ENCODE data around the gene ARFIP1. TPM values are rescaled to one million over a fixed set of nuclear protein-coding genes. Genes with fewer than 3 reads are reported as not detected.

ARFIP1 gene
- total and polyA plus RNA-seq, 2 donors, result 18.5 to 26.7 TPM

GRCh38 chr4:152806501-152807125, 26.9 kb downstream of the ARFIP1 start:
- 92% methylated on average over 3 of the region's 3 CpGs for WGBS
- Histone ChIP-seq H3K36me3 (ENCODE audit: control insufficient read depth in 2 of 2, insufficient read depth in 2 of 2, low read length in 1 of 2) (no peaks in the 10 kb centered on the region), H3K4me3 (ENCODE audit: low read length in 2 of 2) (no peak overlapping the region), H3K9me3 (ENCODE audit: control insufficient read depth in 2 of 2, insufficient read depth in 1 of 2, low read length in 1 of 2) (no peaks in the 10 kb centered on the region), H3K4me1 (ENCODE audit: control insufficient read depth in 2 of 2, insufficient read depth in 2 of 2, low read length in 2 of 2) (no peaks in the 10 kb centered on the region), H3K27me3 (ENCODE audit: control insufficient read depth in 2 of 2, insufficient read depth in 1 of 2, low read length in 1 of 2) (no peaks in the 10 kb centered on the region), H3K27ac (ENCODE audit: low read depth in 1 of 2, low read length in 1 of 2) (no peak overlapping the region)
- DNase-seq (ENCODE audit: low read depth in 6 of 9, low spot score in 9 of 9), result no peak

DNA sequence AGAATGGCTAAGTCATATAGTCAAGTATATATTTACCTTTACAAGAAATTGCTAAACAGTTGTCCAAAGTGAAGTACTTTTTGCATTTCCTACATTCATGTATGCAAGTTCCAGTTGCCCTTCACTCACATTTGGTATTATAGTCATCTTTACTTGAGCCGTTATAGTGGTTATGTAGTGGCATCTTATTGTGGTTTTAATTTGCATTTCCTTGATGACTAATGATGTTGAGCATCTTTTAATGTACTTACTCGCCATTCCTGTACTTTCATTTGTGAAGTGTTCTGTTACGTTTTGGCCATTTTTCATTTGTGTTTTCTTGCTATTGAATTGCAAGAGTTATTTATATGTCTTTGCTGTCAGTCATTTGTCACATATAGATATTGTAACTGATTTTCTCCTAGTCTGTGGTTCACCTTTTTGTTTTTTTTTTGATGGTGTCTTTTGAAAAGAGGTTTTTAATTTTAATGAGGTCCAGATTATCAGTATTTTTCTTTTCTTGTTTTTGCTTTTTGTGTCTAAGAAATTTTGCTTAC, 27.6 kb downstream of the ARFIP1 start:
- WGBS, result 25% methylated on average over 3 of the region's 3 CpGs
- Histone ChIP-seq H3K4me3 (ENCODE audit: low read length in 2 of 2) (no peak overlapping the region), H3K27me3 (ENCODE audit: control insufficient read depth in 2 of 2, insufficient read depth in 1 of 2, low read length in 1 of 2) (no peaks in the 10 kb centered on the region), H3K36me3 (ENCODE audit: control insufficient read depth in 2 of 2, insufficient read depth in 2 of 2, low read length in 1 of 2) (no peaks in the 10 kb centered on the region), H3K27ac (ENCODE audit: low read depth in 1 of 2, low read length in 1 of 2) (no peak overlapping the region), H3K9me3 (ENCODE audit: control insufficient read depth in 2 of 2, insufficient read depth in 1 of 2, low read length in 1 of 2) (peaks cover 0 to 3% of the 10 kb centered on the region in 2 donors), H3K4me1 (ENCODE audit: control insufficient read depth in 2 of 2, insufficient read depth in 2 of 2, low read length in 2 of 2) (no peaks in the 10 kb centered on the region)
- DNase-seq (ENCODE audit: low read depth in 6 of 9, low spot score in 9 of 9), result no peak

DNA sequence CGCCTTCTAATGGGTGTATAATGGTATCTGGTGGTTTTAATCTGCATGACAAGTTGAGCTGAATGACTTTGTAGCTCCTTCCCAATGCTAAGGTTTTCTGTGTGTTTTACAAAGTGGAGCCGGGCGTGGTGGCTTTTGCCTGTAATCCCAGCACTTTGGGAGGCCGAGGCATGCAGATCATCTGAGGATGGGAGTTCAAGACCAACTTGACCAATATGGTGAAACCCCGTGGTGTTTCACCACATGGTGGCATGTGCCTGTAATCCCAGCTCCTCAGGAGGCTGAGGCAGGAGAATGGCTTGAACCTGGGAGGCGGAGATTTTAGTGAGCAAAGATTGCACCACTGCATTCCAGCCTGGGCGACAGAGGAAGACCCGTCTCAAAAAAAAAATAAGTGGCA, 28.9 kb downstream of the ARFIP1 start:
- no peak overlapping the region for H3K4me3 ChIP-seq (ENCODE audit: low read length in 2 of 2)
- H3K36me3 ChIP-seq (ENCODE audit: control insufficient read depth in 2 of 2, insufficient read depth in 2 of 2, low read length in 1 of 2), result no peaks in the 10 kb centered on the region
- H3K27me3 ChIP-seq (ENCODE audit: control insufficient read depth in 2 of 2, insufficient read depth in 1 of 2, low read length in 1 of 2), result no peaks in the 10 kb centered on the region
- H3K9me3 ChIP-seq (ENCODE audit: control insufficient read depth in 2 of 2, insufficient read depth in 1 of 2, low read length in 1 of 2), result peaks cover 0 to 3% of the 10 kb centered on the region in 2 donors
- 98% methylated on average over 8 of the region's 8 CpGs for WGBS
- H3K4me1 ChIP-seq (ENCODE audit: control insufficient read depth in 2 of 2, insufficient read depth in 2 of 2, low read length in 2 of 2), result no peaks in the 10 kb centered on the region
- no peak overlapping the region for H3K27ac ChIP-seq (ENCODE audit: low read depth in 1 of 2, low read length in 1 of 2)
- no peak for DNase-seq (ENCODE audit: low read depth in 6 of 9, low spot score in 9 of 9)

DNA sequence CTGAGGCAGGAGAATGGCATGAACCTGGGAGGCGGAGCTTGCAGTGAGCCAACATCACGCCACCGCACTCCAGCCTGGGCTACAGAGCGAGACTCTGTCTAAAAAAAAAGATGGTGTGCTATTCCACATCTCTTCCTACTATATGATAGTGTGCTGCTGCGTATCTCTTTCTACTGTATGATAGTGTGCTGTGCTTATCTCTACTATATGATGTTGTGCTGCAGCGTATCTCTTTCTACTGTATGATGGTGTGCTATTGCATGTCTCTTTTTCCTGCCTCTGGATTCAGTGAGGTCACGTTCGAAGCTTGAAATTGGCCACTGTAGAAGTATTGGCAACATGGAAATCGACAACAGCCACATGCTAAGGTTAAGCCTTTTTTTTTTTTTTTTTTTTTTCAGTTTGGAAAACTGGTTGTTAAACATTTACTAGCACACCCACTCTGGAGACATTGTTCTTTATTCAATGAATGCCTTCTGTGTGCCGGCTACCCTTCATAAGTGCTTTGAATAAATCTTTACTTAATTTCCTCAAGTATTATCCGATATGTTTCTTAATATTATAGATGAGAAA, 31.0 kb downstream of the ARFIP1 start:
- Histone ChIP-seq H3K27ac (ENCODE audit: low read depth in 1 of 2, low read length in 1 of 2) (no peak overlapping the region), H3K27me3 (ENCODE audit: control insufficient read depth in 2 of 2, insufficient read depth in 1 of 2, low read length in 1 of 2) (no peaks in the 10 kb centered on the region), H3K4me1 (ENCODE audit: control insufficient read depth in 2 of 2, insufficient read depth in 2 of 2, low read length in 2 of 2) (no peaks in the 10 kb centered on the region), H3K4me3 (ENCODE audit: low read length in 2 of 2) (no peak overlapping the region), H3K9me3 (ENCODE audit: control insufficient read depth in 2 of 2, insufficient read depth in 1 of 2, low read length in 1 of 2) (peaks cover 0 to 12% of the 10 kb centered on the region in 2 donors), H3K36me3 (ENCODE audit: control insufficient read depth in 2 of 2, insufficient read depth in 2 of 2, low read length in 1 of 2) (no peaks in the 10 kb centered on the region)
- 97% methylated on average over 11 of the region's 11 CpGs for WGBS
- no peak for DNase-seq (ENCODE audit: low read depth in 6 of 9, low spot score in 9 of 9)

- no peak overlapping the region for H3K27ac ChIP-seq (ENCODE audit: low read depth in 1 of 2, low read length in 1 of 2)
- no peaks in the 10 kb centered on the region for H3K27me3 ChIP-seq (ENCODE audit: control insufficient read depth in 2 of 2, insufficient read depth in 1 of 2, low read length in 1 of 2)
- no peaks in the 10 kb centered on the region for H3K36me3 ChIP-seq (ENCODE audit: control insufficient read depth in 2 of 2, insufficient read depth in 2 of 2, low read length in 1 of 2)
- H3K9me3 ChIP-seq (ENCODE audit: control insufficient read depth in 2 of 2, insufficient read depth in 1 of 2, low read length in 1 of 2), result peaks cover 0 to 12% of the 10 kb centered on the region in 2 donors
- DNase-seq (ENCODE audit: low read depth in 6 of 9, low spot score in 9 of 9), result no peak
- H3K4me1 ChIP-seq (ENCODE audit: control insufficient read depth in 2 of 2, insufficient read depth in 2 of 2, low read length in 2 of 2), result no peaks in the 10 kb centered on the region
- H3K4me3 ChIP-seq (ENCODE audit: low read length in 2 of 2), result no peak overlapping the region
Observed at GRCh38 chr4:152815078-152815477, 35.3 kb downstream of the ARFIP1 start.

GRCh38 chr4:152817331-152817730, 37.6 kb downstream of the ARFIP1 start:
- no peak overlapping the region for H3K4me3 ChIP-seq (ENCODE audit: low read length in 2 of 2)
- H3K27ac ChIP-seq (ENCODE audit: low read depth in 1 of 2, low read length in 1 of 2), result no peak overlapping the region
- peak in 1 of 9 donors; percentile 7 for DNase-seq (ENCODE audit: low read depth in 6 of 9, low spot score in 9 of 9)
- H3K9me3 ChIP-seq (ENCODE audit: control insufficient read depth in 2 of 2, insufficient read depth in 1 of 2, low read length in 1 of 2), result peaks cover 0 to 9% of the 10 kb centered on the region in 2 donors
- H3K36me3 ChIP-seq (ENCODE audit: control insufficient read depth in 2 of 2, insufficient read depth in 2 of 2, low read length in 1 of 2), result no peaks in the 10 kb centered on the region
- no peaks in the 10 kb centered on the region for H3K27me3 ChIP-seq (ENCODE audit: control insufficient read depth in 2 of 2, insufficient read depth in 1 of 2, low read length in 1 of 2)
- no peaks in the 10 kb centered on the region for H3K4me1 ChIP-seq (ENCODE audit: control insufficient read depth in 2 of 2, insufficient read depth in 2 of 2, low read length in 2 of 2)

- no peak for DNase-seq (ENCODE audit: low read depth in 6 of 9, low spot score in 9 of 9)
- Histone ChIP-seq H3K27me3 (ENCODE audit: control insufficient read depth in 2 of 2, insufficient read depth in 1 of 2, low read length in 1 of 2) (no peaks in the 10 kb centered on the region), H3K9me3 (ENCODE audit: control insufficient read depth in 2 of 2, insufficient read depth in 1 of 2, low read length in 1 of 2) (peaks cover 0 to 6% of the 10 kb centered on the region in 2 donors), H3K36me3 (ENCODE audit: control insufficient read depth in 2 of 2, insufficient read depth in 2 of 2, low read length in 1 of 2) (no peaks in the 10 kb centered on the region), H3K27ac (ENCODE audit: low read depth in 1 of 2, low read length in 1 of 2) (no peak overlapping the region), H3K4me3 (ENCODE audit: low read length in 2 of 2) (no peak overlapping the region), H3K4me1 (ENCODE audit: control insufficient read depth in 2 of 2, insufficient read depth in 2 of 2, low read length in 2 of 2) (no peaks in the 10 kb centered on the region)
- 97% methylated on average over 7 of the region's 7 CpGs for WGBS
Observed at GRCh38 chr4:152819026-152819645, 39.4 kb downstream of the ARFIP1 start.

GRCh38 chr4:152820073-152820472, 40.3 kb downstream of the ARFIP1 start:
- no peaks in the 10 kb centered on the region for H3K27me3 ChIP-seq (ENCODE audit: control insufficient read depth in 2 of 2, insufficient read depth in 1 of 2, low read length in 1 of 2)
- no peaks in the 10 kb centered on the region for H3K4me1 ChIP-seq (ENCODE audit: control insufficient read depth in 2 of 2, insufficient read depth in 2 of 2, low read length in 2 of 2)
- no peaks in the 10 kb centered on the region for H3K9me3 ChIP-seq (ENCODE audit: control insufficient read depth in 2 of 2, insufficient read depth in 1 of 2, low read length in 1 of 2)
- DNase-seq (ENCODE audit: low read depth in 6 of 9, low spot score in 9 of 9), result no peak
- H3K4me3 ChIP-seq (ENCODE audit: low read length in 2 of 2), result no peak overlapping the region
- H3K27ac ChIP-seq (ENCODE audit: low read depth in 1 of 2, low read length in 1 of 2), result no peak overlapping the region
- no peaks in the 10 kb centered on the region for H3K36me3 ChIP-seq (ENCODE audit: control insufficient read depth in 2 of 2, insufficient read depth in 2 of 2, low read length in 1 of 2)
- 100% methylated on average over 2 of the region's 2 CpGs for WGBS

- Histone ChIP-seq H3K36me3 (ENCODE audit: control insufficient read depth in 2 of 2, insufficient read depth in 2 of 2, low read length in 1 of 2) (no peaks in the 10 kb centered on the region), H3K9me3 (ENCODE audit: control insufficient read depth in 2 of 2, insufficient read depth in 1 of 2, low read length in 1 of 2) (no peaks in the 10 kb centered on the region), H3K4me1 (ENCODE audit: control insufficient read depth in 2 of 2, insufficient read depth in 2 of 2, low read length in 2 of 2) (no peaks in the 10 kb centered on the region), H3K27me3 (ENCODE audit: control insufficient read depth in 2 of 2, insufficient read depth in 1 of 2, low read length in 1 of 2) (no peaks in the 10 kb centered on the region), H3K27ac (ENCODE audit: low read depth in 1 of 2, low read length in 1 of 2) (no peak overlapping the region), H3K4me3 (ENCODE audit: low read length in 2 of 2) (no peak overlapping the region)
- DNase-seq (ENCODE audit: low read depth in 6 of 9, low spot score in 9 of 9), result no peak
- WGBS, result 98% methylated on average over 1 of the region's 1 CpG
Observed at GRCh38 chr4:152822323-152822722, 42.6 kb downstream of the ARFIP1 start.

Measured in thymus (tissue), 11 donors.